Dermis microvascular lymphatic vessel endothelial cell (primary cell): ENCODE data around the gene TIAM2. TPM values are rescaled to one million over a fixed set of nuclear protein-coding genes. Genes with fewer than 3 reads are reported as not detected.

Experiments used
- DNase-seq, 2 donors: peaks; one replicate each; pipeline versions ENCODE4 v3.0.0 to v3.0.0-alpha.2; 2010; ENCODE audit warnings: low read depth in 2 of 2
- total RNA-seq: library from RNA; depleted of rRNA; stranded (reverse); fragments of >200 nt; gene quantifications from 2 replicates; pipeline ENCODE4 v1.2.1, GENCODE V29; 2014

The TIAM2 gene
- total RNA-seq, 1 donor from 2014 or later, result 12.8 TPM

- DNase-seq, result no peak
Observed at GRCh38 chr6:155061381-155061780, 66.3 kb downstream of the TIAM2 start.

GRCh38 chr6:155062866-155063341, 67.8 kb downstream of the TIAM2 start:
- no peak for DNase-seq

GRCh38 chr6:155064303-155064702, 69.2 kb downstream of the TIAM2 start:
- no peak for DNase-seq

- DNase-seq, result peak; percentile 28 to 36
Observed at GRCh38 chr6:155066361-155066760, 71.2 kb downstream of the TIAM2 start.

- DNase-seq, result no peak
Observed at GRCh38 chr6:155066921-155067680, 72.0 kb downstream of the TIAM2 start.

- no peak for DNase-seq
Observed at GRCh38 chr6:155067956-155068615, 73.0 kb downstream of the TIAM2 start.

- DNase-seq, result no peak
Observed at GRCh38 chr6:155069543-155069942, 74.4 kb downstream of the TIAM2 start.

GRCh38 chr6:155075930-155076695, 81.0 kb downstream of the TIAM2 start:
- no peak for DNase-seq

GRCh38 chr6:155077331-155077730, 82.2 kb downstream of the TIAM2 start:
- no peak for DNase-seq

- DNase-seq, result no peak
Observed at GRCh38 chr6:155077784-155078183, 82.7 kb downstream of the TIAM2 start.

- DNase-seq, result no peak
Observed at GRCh38 chr6:155078331-155078745, 83.2 kb downstream of the TIAM2 start.

GRCh38 chr6:155079985-155080452, 84.9 kb downstream of the TIAM2 start:
- DNase-seq, result peak in 1 of 2 donors; percentile 89

GRCh38 chr6:155080881-155081845, 86.0 kb downstream of the TIAM2 start:
- peak in 1 of 2 donors; percentile 72 for DNase-seq

GRCh38 chr6:155084431-155085123, 89.5 kb downstream of the TIAM2 start:
- DNase-seq, result peak in 1 of 2 donors; percentile 49

GRCh38 chr6:155085582-155086257, 90.6 kb downstream of the TIAM2 start:
- no peak for DNase-seq

- no peak for DNase-seq
Observed at GRCh38 chr6:155088856-155089255, 93.7 kb downstream of the TIAM2 start.

GRCh38 chr6:155089746-155090145, 94.6 kb downstream of the TIAM2 start:
- no peak for DNase-seq

GRCh38 chr6:155090166-155090565, 95.1 kb downstream of the TIAM2 start:
- no peak for DNase-seq

- no peak for DNase-seq
Observed at GRCh38 chr6:155091756-155092155, 96.6 kb downstream of the TIAM2 start.

- DNase-seq, result peak in 1 of 2 donors; percentile 24
Observed at GRCh38 chr6:155093430-155093829, 98.3 kb downstream of the TIAM2 start.
